Activated naive CD4-positive, alpha-beta T cell (primary cell): ENCODE data around the gene TMED1.
A peak's percentile ranks its signal among the peaks of the same experiment; 100 is the strongest.
"Not testable (repeated sequence)": the region's sequence is repeated elsewhere in the genome, so short reads cannot be mapped to it uniquely, and the experiment has no call there.

Experiments
- DNase-seq, 4 experiments: peaks; one replicate each; lab custom pipeline; 2025; lab: John Stamatoyannopoulos, UW

Gene TMED1

DNA sequence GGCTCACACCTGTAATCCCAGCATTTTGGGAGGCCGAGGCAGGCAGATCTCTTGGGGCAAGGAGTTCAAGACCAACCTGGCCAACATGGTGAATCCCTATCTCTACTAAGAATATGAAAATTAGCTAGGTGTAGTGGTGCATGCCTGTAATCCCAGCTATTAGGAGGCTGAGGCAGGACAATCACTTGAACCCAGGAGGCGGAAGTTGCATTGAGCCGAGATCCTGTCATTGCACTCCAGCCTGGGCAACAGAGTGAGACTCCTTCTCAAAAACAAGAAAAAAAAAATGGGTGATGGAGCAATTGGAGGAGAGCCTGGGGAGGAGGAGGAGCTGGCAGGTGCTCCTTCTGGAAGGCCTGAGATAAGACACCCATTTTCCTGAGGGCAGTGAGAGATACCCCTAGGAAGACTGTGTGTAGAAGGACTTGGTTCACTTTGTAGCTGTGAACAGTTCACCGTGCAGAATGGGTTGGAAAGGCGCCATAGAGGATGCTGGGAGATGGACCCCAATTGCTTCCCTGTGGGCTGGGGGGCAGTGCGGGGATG, 26.6 kb upstream of the TMED1 start:
- DNase-seq, result no peak

DNA sequence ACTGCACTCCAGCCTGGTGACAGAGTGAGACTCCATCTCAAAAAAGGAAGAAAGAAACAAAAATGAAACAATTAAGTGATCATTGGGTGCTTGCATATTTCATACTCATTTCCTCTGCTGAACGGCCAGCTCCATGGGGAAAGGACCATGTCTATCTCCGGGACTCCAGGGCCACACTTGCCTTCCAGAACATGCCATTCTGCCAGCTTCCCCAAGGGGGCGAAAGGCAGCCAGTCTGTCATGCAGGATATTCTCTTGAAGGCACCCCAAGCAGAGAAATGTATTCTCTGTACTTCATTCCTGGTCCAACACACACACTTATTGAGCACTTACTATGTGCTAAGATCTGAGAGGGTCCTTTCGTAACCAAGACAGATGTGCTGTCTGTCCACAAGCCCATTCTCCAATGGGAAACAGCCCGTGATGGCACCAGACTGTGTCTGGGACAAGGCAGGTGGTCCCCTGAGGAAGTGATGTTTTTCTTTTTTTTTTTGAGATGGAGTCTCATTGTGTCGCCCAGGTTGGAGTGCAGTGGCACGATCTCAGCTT, 25.2 kb upstream of the TMED1 start:
- no peak for DNase-seq

DNA sequence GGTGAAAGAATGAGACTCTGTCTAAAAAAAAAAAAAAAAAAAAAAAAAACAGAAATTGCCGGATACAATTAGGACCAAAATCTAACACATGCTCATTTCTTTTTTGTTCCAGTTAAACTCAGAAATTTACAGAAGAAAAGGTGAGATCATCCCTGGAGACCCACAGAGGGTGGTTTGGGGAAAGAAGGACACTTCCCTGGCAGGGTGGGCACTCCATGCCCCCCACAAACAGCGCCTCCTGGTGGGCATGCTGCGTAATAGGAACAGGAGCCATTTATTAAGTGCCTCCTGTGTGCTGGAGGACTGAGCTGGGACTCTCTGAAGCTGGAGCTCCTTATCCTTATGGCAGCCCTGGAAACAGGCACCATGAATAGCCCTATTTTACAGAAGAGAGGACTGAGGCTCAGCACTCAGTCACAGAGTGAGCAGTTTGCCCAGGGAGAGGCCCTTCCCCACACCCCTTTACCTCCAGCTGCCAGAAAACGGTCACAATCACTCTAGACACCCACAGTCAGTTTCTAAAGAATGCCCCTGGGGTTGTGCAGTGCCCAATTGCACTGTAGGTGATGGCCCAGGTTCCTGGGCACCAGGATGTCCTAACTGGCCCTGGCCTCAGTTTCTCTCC, 22.3 kb upstream of the TMED1 start:
- DNase-seq, result no peak

DNA sequence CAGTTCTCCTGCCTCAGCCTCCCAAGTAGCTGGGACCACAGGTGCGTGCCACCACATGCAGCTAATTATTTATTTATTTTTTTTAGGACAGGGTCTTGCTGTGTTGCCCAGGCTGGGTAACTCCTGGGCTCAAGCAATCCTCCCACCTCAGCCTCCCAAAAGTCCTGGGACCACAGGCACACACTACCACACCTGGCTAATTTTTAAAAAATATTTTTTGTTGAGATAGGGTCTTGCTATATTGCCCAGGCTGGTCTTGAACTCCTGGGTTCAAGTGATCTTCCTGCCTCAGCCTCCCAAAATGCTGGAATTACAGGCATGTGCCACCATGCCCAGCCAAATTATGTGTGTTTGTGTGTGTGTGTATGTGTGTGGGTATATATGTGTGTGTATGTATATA, 20.9 kb upstream of the TMED1 start:
- not testable (repeated sequence) for DNase-seq

DNA sequence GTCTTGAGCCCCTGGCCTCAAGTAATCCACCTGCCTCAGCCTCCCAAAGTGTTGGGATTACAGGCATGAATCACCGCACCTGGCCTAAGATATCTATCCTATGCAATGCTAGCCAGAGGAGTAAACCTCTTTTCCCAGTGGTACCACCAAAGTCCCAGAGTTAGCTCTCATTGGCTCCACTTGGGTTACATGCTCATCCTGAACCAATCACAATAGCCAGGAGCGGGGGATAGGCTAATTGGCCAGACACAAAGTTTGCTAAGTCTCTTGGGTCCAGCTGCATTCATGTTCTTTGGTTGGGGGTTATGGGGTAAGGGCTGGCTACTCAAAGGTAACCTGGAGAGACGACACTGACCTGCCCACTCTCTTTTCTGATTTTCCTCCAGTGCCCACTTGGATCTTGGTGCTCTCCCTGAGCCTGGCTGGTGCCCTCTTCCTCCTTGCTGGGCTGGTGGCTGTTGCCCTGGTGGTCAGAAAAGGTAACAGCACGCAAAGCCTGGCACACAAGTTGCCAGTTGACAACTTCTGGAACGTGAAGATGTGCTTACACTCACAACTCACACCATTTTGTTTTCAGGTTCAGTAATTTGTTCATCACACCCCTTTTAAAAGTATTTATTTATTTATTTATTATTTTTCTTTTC, 20.0 kb upstream of the TMED1 start:
- no peak for DNase-seq

DNA sequence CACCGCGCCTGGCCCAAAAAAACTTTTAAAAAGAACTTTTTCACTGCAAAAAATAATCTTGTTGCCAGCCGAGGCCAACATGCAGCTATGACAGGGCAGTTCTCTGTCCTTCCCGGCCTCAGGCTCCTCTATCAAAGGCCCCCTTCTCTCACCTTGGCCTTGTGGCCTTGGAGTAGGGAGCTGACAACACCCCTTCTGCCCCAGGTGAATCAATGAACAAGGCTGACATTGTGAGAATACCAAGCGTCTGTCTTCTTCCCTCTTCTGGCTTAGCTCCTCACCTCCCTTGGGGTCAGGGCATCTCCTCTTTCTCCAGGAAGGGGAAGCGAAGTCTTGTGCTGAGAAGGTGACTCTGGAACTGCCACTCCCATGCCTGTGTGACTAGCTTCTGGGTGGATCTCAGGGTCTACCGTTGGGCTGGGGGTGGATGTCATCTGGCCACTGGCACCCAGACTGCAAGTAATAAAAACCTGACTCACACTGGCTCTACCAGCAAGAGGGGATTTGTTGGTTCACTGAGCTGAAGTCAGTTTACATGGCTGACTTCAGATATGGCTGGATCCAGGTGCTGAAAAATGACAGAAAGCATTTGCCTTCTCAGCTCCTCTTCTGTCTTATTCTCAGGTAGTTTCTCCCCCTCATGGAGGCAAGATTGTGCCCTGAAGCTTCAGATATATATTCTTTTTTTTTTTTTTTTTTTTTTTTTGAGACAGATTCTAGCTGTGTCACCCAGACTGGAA, 18.5 kb upstream of the TMED1 start:
- DNase-seq, result no peak

DNA sequence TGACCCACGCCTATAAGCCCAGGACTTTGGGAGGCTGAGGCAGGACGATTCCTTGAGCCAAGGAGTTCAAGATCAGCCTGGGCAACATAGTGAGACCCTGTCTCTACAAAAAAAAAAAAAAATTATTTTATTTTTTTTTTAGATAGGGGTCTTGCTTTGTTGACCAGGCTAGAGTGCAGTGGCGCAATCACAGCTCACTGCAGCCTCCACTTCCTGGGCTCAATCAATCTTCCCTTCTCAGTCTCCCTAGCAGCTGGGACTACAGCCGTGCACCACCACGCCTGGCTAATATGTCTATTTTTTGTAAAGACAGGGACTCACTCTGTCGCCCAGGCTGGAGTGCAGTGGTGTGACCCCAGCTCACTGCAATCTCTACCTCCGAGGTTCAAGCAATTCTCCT, 16.9 kb upstream of the TMED1 start:
- no peak for DNase-seq

DNA sequence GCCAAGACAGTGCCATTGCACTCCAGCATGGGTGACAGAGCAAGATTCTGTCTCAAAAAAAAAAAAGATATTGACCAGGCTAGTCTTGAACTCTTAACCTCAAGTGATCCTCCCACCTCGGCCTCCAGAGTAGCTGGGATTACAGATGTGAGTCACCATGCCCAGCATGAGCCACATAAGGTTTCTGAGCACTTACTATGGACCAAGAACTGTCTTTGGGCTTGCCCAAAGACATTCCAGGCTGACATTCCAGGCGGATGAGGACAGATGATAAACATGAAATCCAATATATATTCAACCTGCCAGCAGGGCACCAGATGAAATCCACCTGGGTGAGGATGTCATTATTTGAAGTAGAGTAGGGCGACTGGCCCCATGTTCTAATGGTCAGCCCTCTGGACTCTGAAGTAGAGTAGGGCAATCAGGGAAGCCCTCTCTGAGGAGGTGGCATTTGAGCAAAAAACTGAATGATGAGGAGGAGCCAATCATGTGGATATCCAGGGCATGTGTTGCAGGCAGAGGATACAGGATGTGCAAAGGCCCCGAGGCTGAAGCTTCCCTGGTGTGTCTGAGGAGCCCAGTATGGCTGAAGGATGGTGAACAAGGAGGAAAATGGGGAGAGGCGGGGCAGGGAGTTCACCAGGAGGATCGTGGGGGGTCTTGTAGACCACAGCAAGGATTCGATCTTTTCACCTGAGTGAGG, 16.2 kb upstream of the TMED1 start:
- DNase-seq, result no peak

DNA sequence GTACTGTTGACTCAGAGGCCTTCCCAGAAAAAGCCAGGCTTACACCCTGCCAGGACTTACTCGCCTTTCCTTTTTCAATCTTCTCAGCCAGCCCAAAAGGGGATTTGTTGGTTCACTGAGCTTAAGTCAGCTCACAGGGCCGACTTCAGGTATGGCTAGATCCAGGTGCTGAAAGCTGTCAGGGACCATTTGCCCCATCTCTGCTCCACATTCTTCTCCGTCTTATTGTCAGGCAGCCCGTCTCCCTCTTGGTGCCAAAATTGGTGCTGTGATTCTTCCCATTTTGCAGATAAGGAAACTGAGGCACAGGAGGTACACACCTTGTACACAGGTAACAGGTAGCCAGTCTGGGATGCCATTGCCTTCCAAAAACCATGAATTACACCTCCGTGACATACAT, 14.6 kb upstream of the TMED1 start:
- no peak for DNase-seq

DNA sequence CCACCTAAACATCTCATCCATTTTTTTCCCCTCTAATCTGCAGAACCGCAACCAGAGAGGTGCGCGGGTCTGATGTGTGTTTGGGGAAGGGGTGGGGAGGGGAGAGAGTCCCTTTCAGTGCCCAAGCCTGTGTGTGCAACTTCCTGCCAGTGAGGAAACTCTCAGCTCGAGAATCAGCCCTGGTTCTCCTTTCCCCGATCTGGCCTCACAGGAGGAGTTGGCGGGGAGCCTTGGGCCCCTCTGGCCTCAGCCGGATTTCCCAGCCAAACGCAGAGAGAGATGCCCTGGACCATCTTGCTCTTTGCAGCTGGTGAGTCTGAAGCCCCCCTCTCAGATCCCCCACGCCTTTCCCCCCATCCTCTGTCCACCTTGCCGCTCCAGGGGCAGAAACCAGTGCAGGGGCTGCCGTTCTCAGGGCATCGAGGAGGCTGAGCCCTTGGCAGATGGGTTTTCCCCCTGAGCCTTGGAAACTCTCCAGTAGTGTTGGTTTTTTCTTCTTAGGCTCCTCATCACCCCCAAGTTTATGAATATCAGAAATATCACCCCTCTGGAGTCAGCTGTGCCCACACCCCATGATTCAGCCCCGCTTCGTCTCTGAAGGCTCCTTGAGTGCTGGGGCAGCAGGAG, 12.3 kb upstream of the TMED1 start, which contains the start of gene C19orf38:
C19orf38 (plus strand) TSS at position 186 of the 627 bp plus-strand sequence; CDS start at position 280, 94 bp downstream.
- DNase-seq, result no peak

DNA sequence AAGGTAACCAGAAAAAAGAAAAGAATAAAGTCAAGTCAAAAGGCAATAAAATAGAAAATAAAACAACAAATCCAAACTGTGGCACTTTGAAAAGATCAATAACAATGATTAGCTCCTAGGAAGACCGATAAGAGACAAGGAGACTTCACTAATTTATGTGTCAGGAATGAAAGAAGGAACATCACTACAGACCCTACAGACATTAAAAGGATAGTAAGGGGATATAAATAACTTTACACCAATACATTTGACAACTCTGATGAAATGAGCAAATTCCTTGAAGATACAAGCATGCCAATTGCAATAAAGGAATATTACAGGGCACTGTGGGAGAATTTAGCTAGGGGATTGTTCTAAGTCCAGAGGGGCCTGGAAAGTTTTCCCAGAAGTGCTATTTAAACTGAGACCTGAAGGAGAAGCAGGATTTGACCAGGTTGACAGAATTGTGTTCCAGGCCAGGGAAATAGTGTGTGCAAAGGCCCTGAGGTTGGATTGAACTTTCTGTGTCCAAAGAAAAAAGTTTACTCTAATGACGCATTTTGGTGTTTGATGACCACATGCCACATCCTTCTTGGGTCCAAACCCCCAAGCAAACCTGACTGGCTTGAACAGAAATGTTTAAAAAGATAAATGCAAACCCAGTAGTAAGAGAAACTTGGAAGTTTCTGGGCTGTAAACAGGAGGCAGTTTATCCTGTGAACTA, 10.6 kb upstream of the TMED1 start:
- no peak for DNase-seq

DNA sequence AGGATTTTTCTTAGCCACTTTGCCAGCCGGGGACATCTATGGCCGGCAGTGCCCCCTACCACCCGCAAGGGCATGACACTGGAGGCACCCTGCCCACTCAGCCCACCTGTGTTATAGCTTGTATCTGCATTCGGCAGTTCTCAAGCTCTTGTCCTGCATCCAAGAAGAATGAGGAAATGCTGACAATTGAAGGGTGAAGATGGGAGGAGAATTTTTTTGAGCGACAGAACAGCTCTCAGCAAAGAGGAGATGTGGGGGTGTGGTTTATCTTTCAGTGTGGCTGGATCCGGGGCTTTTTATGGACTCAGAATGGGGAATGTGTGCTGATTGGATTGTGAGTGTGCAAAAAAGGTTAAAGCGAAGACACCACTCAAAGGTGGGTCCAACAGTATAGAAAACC, 6.8 kb upstream of the TMED1 start:
- no peak for DNase-seq

DNA sequence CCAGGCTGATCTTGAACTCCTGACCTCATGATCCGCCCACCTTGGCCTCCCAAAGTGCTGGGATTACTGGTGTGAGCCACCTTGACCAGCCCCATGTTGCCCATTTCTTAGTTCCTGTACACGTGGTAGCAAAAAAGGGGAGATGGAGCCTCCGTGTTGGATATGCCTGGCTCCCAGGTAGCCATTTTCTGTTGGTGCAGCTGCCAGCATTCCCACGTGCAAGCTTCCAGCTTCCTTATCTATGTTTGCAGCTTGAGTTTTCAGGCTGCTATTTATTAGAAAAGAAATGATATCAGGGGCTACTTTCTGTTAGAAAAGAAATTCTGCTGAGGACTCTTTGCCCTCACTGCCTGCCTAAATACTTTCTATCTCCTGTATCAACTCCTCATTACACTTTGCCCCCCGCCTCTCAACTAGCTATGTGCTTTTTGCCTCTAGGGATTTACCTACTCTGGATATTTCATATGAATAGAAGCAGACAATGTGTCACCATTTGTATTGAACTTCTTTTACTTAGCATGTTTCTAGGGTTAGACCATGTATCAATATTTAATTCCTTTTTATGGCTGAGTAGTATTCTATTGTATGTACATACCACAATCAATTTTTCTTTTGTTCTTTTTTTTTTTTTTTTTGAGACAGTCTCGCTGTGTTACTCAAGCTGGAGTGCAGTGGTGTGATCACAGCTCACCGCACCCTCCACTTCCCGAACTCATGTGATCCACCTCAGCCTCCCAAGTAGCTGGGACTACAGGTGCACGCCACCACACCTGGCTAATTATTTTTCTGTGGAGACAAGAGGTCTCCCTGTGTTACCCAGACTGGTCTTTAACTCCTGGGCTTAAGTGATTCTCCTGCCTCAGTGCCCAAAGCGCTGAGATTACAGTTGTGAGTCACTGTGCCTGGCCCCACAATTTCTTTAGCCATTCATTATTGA, 3.4 kb upstream of the TMED1 start:
- no peak for DNase-seq

DNA sequence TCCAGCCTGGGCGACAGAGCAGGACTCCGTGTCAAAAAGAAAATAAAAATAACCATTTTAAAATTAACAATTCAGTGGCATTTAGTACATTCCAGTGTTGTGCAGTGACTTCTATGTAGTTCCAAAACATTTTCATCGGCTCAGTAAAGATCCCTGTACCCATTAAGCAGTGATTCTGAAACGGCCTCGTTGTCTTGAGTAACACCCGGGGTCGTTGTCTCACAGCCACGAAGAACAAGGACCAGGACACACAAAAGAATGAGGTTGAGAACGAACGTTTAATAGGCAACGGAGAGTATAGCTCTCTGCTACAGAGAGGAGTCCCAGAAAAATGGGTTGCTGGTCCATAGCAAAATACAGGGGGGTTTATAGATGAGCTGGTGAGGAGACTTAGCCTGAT, 2.4 kb upstream of the TMED1 start:
- no peak for DNase-seq

DNA sequence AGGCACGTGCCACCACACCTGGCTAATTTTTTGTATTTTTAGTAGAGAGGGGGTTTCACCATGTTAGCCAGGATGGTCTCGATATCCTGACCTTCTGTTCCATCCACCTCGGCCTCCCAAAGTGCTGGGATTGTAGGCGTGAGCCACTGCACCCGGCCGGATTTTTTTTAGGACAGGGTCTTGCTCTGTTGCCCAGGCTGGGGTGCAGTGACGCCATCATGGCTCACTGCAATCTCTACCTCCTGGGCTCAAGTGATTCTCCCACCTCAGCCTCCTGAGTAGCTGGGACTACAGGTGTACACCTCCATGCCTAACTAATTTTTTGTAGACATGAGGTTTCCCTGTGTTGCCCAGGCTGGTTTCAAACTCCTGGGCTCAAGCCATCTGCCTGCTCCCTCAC, 1.6 kb upstream of the TMED1 start:
- not testable (repeated sequence) for DNase-seq

DNA sequence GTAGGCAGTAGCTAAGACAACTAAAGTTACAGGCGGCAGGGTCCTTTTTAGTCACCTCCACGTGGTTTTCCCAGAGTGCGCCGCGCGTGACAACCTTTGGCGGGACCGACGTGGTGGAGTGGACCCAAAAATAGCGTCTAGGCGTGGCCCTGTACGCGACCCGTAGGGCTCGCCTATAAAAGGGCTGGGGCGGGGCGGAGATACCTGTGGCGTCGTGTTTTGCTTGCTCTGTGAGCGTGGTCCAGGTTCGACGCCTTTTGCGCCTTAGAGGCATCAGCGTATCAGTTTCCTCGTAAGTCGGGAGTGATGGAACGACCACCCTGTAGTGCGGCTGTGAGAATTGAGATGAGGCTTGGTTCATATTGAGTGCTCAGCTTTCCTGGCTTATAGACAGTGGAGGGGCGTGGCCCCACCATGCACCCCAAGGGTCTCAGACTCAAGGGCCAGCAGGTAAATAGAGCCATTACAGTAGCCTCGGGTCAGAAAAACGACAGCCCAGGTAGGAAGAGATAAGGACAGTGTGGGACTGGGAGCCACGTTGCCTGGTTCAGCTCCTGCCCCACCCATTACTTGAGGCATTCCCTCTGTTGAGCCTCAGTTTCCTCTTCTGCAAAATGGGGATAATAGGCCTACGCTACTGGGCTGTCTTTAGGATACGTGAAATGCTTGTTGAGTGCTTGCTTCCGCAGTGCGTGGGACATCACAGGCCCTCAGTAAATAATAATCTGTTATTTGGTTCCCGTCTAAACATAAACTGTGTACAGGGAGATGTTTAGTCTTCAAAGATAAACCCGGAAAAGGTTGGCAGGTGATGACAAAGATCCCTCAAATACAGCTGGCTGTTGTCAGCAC, 693 bp upstream of the TMED1 start:
- DNase-seq, result peak; percentile 73 to 79 (median 76)

DNA sequence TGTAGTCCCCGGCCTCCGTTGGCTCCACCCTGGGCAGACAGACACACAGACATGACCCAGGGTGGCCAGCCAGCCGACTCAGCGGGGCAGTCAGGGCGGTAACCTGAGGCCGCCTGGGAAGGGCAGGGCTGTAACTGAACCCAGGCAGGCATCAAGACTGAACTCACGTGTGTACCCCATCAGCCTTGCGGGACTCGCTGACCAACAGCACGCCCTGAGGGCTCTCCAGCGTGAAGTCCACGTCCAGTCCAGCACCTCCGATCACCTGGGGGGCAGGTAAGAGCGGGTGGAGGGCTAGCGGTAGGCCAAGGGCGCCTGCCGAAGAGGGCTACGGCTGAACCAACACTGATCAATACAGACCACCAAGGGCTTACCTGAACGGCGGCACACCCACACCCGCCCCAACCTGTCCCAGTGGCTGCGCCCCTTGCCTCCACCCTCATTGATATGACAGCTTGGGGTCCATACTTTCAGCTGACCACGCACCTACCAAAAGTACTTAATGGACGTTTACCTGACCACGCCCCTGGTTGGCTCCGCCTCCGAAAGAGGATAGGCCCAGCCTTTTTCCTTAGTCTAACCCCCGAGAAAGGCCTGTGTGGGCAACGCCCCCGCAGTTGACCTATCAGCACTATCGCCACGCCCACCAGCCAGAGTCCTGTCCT, 791 bp downstream of the TMED1 start:
- no peak for DNase-seq

DNA sequence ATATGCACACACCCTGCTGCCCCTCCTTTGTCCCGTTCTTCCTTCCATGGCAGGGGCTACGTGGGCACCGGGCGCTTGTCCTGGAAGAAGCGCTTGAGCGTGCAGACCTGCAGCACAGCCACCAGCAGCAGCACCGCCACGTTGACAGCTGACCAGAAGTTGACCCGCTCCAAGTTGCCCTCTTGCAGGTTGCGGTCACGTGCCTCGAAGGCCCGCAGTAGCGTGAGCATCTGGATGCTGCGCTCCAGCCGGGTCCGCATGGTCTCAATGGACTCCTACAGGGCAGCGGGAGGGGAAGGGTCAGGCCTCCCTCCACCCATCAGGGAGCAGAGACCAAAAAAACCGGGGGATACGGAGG, 3.1 kb downstream of the TMED1 start:
- DNase-seq, result no peak
